Left ventricle myocardium superior (tissue), 1 donor: ENCODE data around the gene CEP128. TPM values are rescaled to one million over a fixed set of nuclear protein-coding genes. Genes with fewer than 3 reads are reported as not detected.
"Not testable (repeated sequence)": the region's sequence is repeated elsewhere in the genome, so short reads cannot be mapped to it uniquely, and the experiment has no call there.

Source experiments
- ATAC-seq: fragments of 200-7000 bp; cut with Tn5 transposase; one replicate; pipeline ENCODE4 v1.9.1; 2020; ENCODE audit warnings: mild to moderate bottlenecking, moderate library complexity
- DNase-seq: peaks from one replicate; pipeline ENCODE4 v3.0.0-alpha.2; 2020
- intact Hi-C: fragments of 100-400 bp; cut with micrococcal nuclease; formaldehyde crosslinking; loops from one replicate; pipeline ENCODE4 v1.11.0; 2022
- total RNA-seq: library from RNA; stranded (reverse); fragmentation: NEBNext Ultra II Directional; extraction: Animal tissue kit (Norgen Biotek cat#: 25700); gene quantifications from one replicate; pipeline ENCODE4 v1.2.1, GENCODE V29; 2021
- donor health status: DM: no; HTN: yes; CAD: no; lungs with severe emphysema.

CEP128 gene
- total RNA-seq, 1 donor from 2014 or later: 3.7 TPM

- ATAC-seq (no peak), DNase-seq (no peak)
- intact Hi-C loops: loop anchor here (10.0 kb wide), 1 partner anchor 209 kb away; no protein-coding TSS in a partner anchor
These were observed 14.6 kb upstream of the CEP128 start for GRCh38 chr14:80956102-80956501.

DNA sequence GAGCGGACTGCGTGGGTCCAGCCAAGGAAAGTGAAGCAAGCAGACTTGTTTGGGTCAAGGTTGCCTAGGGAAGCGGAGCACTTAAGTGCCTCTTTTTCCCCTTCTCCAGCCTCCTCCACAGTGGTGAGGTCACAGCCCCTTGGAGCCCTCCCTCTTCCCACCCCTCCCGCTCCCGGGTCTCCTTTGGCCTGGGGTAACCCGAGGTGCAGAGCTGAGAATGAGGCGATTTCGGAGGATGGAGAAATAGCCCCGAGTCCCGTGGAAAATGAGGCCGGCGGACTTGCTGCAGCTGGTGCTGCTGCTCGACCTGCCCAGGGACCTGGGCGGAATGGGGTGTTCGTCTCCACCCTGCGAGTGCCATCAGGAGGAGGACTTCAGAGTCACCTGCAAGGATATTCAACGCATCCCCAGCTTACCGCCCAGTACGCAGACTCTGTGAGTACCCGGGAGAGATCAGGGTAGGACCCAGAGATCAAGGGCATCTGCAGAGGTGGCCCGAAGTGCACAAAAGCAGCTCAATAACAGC lies 13.9 kb upstream of the CEP128 start, which contains the start of gene TSHR:
TSHR (plus strand) TSS at position 206 of the 526 bp plus-strand sequence; CDS start at position 266, 60 bp downstream.
- intact Hi-C loops: loop anchor here (10.0 kb wide), 1 partner anchor 209 kb away; no protein-coding TSS in a partner anchor
- ATAC-seq: peak; percentile 47
- no peak for DNase-seq

DNA sequence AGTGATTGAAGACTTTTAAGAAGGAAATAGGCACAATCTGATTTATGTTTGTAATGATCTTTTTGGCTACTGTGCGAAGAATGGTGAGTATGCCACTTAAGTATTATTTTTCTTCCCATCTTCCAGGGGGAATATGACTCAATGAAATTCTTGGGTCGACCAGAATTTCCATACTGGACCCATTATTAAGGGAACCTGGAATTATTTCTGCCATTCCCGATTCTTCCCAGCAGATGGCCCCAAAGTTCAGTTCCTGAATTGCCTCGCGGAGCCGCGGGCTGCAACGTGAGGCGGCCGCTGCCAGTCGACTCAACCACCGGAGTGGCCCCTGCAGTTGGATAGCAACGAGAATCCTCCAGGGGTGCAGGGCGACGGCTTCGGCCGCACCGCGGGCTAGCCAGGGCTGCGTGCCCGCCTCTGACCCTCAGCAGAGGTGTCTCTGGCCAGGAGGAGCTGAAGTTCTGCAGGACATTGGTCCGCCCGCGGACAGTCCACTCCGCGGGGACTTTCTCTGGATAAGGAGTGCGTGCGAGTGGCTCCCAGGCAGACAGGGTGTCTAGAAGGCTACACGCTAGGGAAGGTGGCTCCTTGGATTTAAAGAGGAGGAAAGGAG lies 13.3 kb upstream of the CEP128 start:
- intact Hi-C loops: loop anchor here (5.0 to 10.0 kb wide), 2 partner anchors 33 to 210 kb away; no protein-coding TSS in a partner anchor
- ATAC-seq: peak; percentile 97
- peak; percentile 83 for DNase-seq

- ATAC-seq, DNase-seq: not testable (repeated sequence)
- intact Hi-C loops: loop anchor here (5.0 to 10.0 kb wide), 2 partner anchors 34 to 212 kb away; no protein-coding TSS in a partner anchor
These were observed 11.7 kb upstream of the CEP128 start for GRCh38 chr14:80953211-80953610.

DNA sequence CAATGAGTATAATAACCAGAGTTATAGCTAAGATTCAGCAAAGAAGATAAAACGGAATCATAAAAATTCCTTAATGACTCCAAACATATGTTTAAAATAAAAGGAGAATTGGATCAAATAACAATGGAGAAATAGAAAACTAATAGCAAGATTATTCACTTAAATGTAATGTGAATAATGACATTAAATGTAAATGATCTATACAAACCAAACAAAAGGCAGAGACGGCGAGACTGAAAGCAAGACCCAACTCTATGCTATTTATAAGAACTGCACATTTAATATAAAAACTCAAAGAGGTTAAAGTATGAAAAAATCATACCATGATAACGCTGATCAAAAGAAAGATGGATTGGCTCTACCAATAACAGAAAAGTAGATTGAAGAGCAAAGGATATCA lies 10.0 kb upstream of the CEP128 start:
- DNase-seq (no peak), ATAC-seq (no peak)
- intact Hi-C loops: loop anchor here (5.0 to 10.0 kb wide), 2 partner anchors 36 to 213 kb away; no protein-coding TSS in a partner anchor

DNA sequence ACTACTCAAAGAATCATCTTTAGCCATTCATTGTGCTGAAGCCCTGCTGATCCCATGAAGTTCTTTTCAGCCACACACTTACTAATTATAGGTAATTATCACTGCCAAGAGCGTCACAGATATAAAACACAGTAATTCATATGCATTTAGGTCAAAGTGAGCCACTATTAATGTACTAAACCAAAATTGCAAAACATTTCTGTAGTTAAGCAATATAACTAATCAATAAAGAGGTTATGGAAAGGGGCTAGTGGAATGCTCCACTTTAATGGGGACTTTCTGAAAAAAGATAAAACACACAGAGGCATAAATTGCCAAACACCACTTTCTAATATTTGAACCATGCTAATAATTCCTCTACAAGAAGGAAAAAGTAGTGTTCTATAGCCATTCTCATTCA lies 6.8 kb upstream of the CEP128 start:
- intact Hi-C loops: no loop called here
- DNase-seq (no peak), ATAC-seq (no peak)

- no peak for DNase-seq
- intact Hi-C loops: no loop called here
- no peak for ATAC-seq
These were observed 5.3 kb upstream of the CEP128 start for GRCh38 chr14:80946797-80947196.

DNA sequence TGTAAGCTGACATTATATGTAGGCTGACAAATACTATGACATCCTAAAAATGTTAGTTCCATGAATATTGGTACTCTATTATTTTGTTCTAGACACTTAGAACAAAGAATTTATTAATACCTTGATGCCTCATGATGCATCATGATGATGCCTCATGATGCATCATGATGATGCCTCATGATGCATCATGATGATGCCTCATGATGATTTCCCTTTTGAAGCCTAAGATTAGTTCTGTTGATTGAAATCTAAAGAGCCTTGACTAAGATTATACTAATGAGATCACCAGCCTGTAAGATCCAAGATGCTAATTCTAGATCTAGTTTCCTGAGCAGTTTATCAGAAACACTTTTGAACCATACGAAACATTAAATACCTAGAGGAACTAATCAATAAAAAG lies 4.6 kb upstream of the CEP128 start:
- no peak for DNase-seq
- no peak for ATAC-seq
- intact Hi-C loops: no loop called here

DNA sequence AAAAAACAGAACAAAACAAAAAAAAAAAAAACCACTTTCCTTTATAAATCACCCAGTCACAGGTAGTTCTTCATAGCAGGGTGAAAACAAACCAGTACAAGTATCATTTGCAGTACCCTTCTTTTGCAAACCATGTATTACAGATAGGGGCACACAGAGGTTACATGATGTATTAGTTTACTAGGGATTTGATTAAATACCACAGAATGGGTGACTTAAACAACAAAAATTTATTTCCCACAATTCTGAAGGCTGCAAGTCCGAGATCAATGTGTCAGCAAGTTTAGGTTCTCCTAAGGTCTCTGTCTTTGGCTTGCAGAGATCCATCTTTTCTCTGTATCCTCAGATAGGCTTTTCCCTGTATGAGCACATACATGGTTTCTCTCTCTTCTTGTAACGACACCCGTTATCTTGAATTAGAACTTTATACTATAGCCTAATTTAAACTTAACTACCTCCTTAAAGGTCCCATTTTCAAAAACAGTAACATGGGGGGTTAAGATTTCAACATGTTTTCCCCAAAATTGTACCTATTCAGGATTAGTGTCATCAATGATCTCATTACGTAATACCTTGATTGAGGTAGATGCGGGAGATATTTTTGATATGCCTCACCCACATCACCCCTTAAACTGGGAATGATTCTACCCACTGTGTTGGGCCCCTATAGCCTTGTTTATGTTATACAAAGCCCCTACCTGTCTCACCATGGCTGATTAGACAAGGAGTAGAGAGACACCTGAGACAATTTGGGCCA lies 3.5 kb upstream of the CEP128 start:
- DNase-seq: no peak
- intact Hi-C loops: no loop called here
- no peak for ATAC-seq

- DNase-seq (no peak), ATAC-seq (peak; percentile 16)
- intact Hi-C loops: no loop called here
These were observed 658 bp upstream of the CEP128 start for GRCh38 chr14:80942191-80942600.

DNA sequence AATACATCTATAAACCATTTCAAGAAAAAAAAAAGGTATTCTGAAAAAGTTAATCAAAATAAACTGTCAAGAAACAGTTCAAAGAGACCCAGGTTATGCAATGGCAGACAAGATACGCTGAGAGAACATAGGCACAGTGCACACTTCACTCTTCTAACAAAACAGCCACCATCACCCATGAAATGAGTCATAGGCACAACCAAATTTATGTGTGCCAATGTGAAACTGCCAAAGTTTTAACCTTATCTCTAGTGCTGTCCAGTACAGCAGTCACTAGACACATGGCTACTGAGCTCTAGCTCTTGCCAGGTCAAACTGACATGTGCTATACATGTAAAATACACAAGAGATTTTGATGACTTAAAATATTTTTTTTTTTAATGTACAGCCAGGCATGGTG lies 1.4 kb downstream of the CEP128 start:
- ATAC-seq: no peak
- DNase-seq: no peak
- intact Hi-C loops: no loop called here

DNA sequence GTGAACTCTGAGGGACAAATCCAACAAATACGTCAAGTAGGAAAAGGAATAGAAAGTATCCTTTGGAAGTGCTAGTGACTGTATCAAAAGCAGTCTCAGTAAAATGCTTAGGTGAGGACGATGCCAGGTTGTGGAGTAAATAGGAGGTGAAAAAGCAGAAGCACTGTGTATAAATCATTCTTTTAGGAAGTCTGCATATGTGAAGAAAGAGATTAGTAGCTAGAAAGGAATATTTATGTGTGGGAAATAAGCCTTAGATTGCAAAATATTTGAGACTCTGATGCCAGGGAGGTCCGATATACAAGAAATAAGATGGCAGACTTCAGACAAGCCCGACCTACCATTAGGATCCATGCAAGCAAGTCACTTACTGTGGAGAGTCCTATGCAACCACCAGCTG lies 7.9 kb downstream of the CEP128 start:
- DNase-seq (no peak), ATAC-seq (no peak)
- intact Hi-C loops: no loop called here

GRCh38 chr14:80933282-80933681 lies 8.3 kb downstream of the CEP128 start:
- DNase-seq (no peak), ATAC-seq (no peak)
- intact Hi-C loops: no loop called here

- no peak for DNase-seq
- intact Hi-C loops: no loop called here
- ATAC-seq: no peak
These were observed 10.6 kb downstream of the CEP128 start for GRCh38 chr14:80930836-80931389.

DNA sequence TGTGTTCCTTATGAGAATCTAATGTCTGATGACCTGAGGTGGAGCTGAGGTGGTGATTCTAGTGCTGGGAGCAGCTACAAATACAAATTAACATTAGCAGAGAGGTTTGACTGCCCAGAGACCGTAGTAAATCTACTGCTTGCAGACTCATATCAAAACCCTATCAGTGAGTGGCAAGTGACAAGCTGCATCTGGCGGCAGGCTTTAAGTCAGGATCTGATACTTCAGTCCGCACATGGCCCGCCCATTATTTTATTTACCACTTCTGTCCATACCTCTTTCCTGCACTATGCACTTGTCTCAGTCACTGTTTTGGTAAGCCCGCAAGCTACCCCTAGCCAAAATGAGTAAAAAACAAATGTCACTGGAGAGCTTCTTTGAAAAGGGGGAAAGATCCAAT lies 11.4 kb downstream of the CEP128 start:
- ATAC-seq (no peak), DNase-seq (no peak)
- intact Hi-C loops: no loop called here

- DNase-seq (no peak), ATAC-seq (no peak)
- intact Hi-C loops: no loop called here
These were observed 14.2 kb downstream of the CEP128 start for GRCh38 chr14:80927083-80927989.

DNA sequence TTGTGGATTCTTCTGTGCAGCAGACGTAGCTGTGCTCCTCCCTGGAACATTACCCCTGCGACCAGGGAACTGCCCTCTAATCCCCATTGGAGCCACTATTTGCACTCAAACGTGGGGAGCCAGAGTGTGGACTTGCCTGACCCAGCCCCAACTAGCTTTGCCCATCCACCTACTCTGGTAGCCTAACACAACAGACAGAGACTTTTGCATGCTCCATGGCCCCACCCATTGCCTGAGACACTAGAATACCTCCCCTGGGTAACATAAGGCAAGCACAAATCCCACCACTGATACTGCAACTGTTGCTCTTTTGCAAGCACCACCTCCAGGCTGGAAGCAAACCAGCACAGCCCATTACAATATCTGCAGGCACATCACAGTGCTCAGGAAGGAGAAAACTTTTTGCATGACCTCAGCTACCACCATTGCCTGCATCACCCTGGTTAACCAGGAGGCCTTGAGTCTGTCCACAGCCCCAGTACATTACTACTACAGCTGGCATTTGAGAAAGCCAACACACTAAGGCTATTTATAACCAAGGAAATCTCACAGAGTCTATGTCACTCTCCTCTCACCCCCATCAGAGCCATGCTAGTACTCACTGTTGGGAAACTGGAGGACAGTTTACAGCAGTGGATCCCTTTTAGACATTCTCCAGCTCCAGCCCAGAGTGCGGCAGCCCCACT lies 15.0 kb downstream of the CEP128 start:
- ATAC-seq (peak; percentile 90), DNase-seq (no peak)
- intact Hi-C loops: no loop called here

DNA sequence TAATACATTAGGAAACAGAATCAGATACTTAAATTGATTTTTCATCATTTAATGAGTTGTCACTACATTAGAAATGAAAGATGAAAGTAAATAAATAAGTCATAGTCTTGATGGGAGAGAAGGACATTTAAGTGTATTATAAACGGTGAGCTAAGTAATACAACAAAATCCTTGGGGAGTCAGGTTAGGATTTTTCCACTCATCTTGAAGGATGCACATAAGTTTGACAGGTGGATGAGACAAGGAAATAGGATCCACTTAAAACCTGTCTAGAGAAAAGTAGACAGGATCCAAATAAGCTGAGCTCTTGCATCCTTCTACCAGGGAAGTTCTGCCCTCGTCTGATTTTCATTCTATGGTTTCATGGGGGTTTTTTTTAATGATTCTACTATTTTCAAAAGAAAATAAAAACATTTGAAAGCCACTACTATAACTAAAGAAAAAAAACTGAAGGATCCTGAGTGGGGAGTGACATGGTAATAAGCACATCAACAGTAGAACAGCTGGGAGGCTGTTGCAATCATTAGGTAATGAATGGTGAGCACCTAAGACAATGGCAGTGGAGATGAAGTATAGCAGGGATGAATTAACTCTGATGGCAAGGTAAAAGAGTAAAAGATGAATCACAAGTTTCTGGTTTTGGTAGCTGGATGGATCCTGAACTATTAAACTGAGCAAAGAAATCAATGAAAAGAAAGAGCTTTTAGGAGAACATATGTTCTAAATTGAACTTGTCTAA lies 17.0 kb downstream of the CEP128 start:
- DNase-seq: no peak
- intact Hi-C loops: no loop called here
- no peak for ATAC-seq
